ENCODE results near the gene MTFR1L. TPM values are rescaled to one million over a fixed set of nuclear protein-coding genes. Genes with fewer than 3 reads are reported as not detected.

The MTFR1L gene
- total RNA-seq, 1 donor from 2014 or later, result 55.0 TPM

DNA sequence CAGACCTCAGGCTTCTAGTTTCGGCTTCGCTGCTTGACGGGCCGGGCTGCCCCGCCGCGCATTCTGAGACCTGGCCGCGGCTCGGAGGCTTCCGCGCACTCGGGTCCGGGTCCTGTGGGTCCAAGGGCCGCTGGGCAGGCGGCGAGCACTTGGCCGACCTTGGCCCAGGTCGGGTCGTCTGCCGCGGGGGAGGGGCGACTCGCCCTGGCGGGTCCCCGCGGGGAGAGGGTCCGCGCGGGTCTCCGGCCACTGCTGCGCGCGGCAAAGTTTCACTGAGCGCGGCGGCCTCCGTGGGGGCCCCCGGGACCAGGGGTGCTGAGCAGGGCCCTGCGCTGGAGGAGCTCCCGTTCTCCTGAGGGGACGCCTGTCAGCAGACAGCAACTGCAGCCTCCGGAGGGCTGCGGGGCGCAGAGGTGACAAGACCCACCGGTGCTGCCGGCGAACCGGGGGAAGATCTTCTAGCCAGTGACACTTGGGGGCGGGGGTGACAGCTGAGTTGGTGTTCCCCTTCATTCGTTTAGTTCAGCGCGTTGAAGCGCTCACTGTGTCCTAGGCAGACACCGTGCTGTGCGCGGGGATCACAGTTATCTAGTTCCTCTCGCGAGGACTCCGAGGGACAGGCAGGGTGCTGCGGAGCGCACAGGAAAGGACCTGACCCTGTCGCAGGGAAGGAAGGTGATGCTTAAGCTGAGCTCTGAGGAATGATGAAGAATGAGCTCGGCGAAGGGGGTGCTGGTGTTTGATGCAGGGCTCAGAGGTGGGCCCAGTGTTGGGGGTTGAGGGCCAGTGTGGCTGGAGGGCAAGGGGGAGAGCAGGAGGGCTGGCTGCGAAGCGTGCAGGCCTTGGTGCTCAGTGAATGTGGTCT is 725 bp downstream of the MTFR1L start:
- no peaks in the 10 kb centered on the region for H3K27me3 Mint-ChIP-seq
- TF ChIP-seq, protein P1, sequence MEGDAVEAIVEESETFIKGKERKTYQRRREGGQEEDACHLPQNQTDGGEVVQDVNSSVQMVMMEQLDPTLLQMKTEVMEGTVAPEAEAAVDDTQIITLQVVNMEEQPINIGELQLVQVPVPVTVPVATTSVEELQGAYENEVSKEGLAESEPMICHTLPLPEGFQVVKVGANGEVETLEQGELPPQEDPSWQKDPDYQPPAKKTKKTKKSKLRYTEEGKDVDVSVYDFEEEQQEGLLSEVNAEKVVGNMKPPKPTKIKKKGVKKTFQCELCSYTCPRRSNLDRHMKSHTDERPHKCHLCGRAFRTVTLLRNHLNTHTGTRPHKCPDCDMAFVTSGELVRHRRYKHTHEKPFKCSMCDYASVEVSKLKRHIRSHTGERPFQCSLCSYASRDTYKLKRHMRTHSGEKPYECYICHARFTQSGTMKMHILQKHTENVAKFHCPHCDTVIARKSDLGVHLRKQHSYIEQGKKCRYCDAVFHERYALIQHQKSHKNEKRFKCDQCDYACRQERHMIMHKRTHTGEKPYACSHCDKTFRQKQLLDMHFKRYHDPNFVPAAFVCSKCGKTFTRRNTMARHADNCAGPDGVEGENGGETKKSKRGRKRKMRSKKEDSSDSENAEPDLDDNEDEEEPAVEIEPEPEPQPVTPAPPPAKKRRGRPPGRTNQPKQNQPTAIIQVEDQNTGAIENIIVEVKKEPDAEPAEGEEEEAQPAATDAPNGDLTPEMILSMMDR (IDR thresholded peaks at IDR 0.05; ENCODE audit: unreplicated experiment), result no peak
- H3K4me1 Mint-ChIP-seq (ENCODE audit: low read depth), result peaks cover 26% of the 10 kb centered on the region
- no peaks in the 10 kb centered on the region for H3K9me3 Mint-ChIP-seq (ENCODE audit: low read depth)
- no peak for DNase-seq (ENCODE audit: low spot score, unreplicated experiment)
- H3K4me3 Mint-ChIP-seq (ENCODE audit: low read depth), result peak overlapping the region; percentile 99
- no peaks in the 10 kb centered on the region for H3K36me3 Mint-ChIP-seq (ENCODE audit: insufficient read depth)
- H3K27ac Mint-ChIP-seq, result peak overlapping the region; percentile 99

DNA sequence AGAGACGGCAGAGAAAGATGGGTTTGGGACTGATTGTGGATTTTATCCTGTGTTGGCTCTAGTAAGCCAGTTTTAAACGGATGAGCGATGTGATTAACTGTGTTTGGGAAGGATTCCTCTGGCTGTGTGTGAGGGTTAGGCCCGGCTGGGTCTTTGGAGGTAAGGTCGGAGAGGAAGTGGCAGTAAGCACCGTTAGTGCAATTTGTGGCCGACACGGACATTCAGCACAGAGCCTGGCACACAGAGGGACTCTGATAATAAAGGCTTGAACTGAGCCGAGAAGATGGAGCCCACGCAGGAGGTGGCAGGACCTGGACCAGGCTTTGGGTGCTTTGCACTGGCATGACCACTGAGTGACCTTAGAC is 1.3 kb downstream of the MTFR1L start:
- Mint-ChIP-seq H3K4me1 (ENCODE audit: low read depth) (peaks cover 26% of the 10 kb centered on the region), H3K36me3 (ENCODE audit: insufficient read depth) (peaks cover under 1% of the 10 kb centered on the region), H3K27ac (peak overlapping the region; percentile 94), H3K27me3 (no peaks in the 10 kb centered on the region), H3K9me3 (ENCODE audit: low read depth) (no peaks in the 10 kb centered on the region), H3K4me3 (ENCODE audit: low read depth) (peak overlapping the region; percentile 88)
- no peak for DNase-seq (ENCODE audit: low spot score, unreplicated experiment)
- TF ChIP-seq, protein P1 (IDR thresholded peaks at IDR 0.05; ENCODE audit: unreplicated experiment), result no peak

DNA sequence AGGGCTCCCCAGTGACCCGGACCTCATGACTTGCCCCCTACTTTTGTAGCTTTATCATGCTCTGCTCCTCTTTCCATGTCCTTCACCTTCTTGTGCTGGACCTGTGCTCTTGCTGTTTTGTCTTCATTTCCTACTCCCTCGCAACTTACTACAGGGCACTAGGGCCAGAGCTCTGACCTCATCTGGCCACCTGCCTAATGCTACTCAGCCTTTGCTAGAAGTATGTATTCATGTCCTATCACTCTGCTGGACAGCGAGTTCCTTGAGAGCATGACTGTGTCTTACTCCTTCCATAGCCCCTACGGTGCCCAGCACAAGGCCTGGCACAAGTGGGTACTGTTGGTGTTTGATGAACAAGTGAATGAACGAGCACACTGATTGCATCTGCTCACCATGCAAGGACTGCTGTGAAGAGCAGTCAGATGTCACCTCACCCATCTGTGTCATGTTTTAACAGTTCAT is 1.9 kb downstream of the MTFR1L start:
- no peaks in the 10 kb centered on the region for H3K9me3 Mint-ChIP-seq (ENCODE audit: low read depth)
- peak overlapping the region; percentile 88 for H3K4me3 Mint-ChIP-seq (ENCODE audit: low read depth)
- peaks cover 3% of the 10 kb centered on the region for H3K36me3 Mint-ChIP-seq (ENCODE audit: insufficient read depth)
- DNase-seq (ENCODE audit: low spot score, unreplicated experiment), result no peak
- TF ChIP-seq, protein P1 (IDR thresholded peaks at IDR 0.05; ENCODE audit: unreplicated experiment), result no peak
- peaks cover 26% of the 10 kb centered on the region for H3K4me1 Mint-ChIP-seq (ENCODE audit: low read depth)
- H3K27ac Mint-ChIP-seq, result no peak overlapping the region
- H3K27me3 Mint-ChIP-seq, result no peaks in the 10 kb centered on the region

DNA sequence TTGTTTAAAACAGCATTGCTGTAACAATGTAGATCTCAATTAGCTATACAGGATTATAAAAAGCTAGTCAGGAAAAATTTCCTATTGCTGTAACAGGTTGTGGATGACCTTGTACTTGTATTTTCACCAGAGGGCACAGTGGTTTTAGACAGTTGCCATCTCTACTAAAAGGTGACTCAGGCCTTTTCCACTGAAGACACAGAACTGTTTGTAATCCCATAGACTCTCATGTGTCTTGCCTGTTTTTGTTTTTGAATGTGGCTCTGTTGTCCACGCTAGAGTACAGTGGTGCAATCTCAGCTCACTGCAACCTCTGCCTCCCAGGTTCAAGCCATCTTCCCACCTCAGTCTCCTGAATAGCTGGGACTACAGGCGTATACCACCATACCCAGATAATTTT is 5.9 kb downstream of the MTFR1L start:
- no peaks in the 10 kb centered on the region for H3K27me3 Mint-ChIP-seq
- no peak for DNase-seq (ENCODE audit: low spot score, unreplicated experiment)
- peaks cover 16% of the 10 kb centered on the region for H3K36me3 Mint-ChIP-seq (ENCODE audit: insufficient read depth)
- TF ChIP-seq, protein P1 (IDR thresholded peaks at IDR 0.05; ENCODE audit: unreplicated experiment), result no peak
- H3K9me3 Mint-ChIP-seq (ENCODE audit: low read depth), result no peaks in the 10 kb centered on the region
- H3K4me1 Mint-ChIP-seq (ENCODE audit: low read depth), result peaks cover 9% of the 10 kb centered on the region
- no peak overlapping the region for H3K4me3 Mint-ChIP-seq (ENCODE audit: low read depth)
- no peak overlapping the region for H3K27ac Mint-ChIP-seq

DNA sequence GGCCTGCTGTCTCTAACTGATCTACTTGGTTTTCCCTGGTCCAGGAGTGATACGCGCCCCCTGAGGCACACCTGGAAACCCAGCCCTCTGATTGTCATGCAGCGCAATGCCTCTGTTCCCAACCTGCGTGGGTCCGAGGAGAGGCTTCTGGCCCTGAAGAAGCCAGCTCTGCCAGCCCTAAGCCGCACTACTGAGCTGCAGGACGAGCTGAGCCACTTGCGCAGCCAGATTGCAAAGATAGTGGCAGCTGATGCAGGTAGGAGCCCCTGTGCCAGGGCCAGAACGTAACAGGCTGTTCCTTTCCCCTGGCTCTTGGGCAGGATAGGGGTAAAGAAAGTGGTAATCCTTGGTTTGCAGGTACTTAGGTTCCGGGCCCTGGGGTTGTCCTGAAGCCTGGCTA is 6.8 kb downstream of the MTFR1L start:
- H3K27me3 Mint-ChIP-seq, result no peaks in the 10 kb centered on the region
- H3K27ac Mint-ChIP-seq, result no peak overlapping the region
- no peaks in the 10 kb centered on the region for H3K9me3 Mint-ChIP-seq (ENCODE audit: low read depth)
- H3K4me3 Mint-ChIP-seq (ENCODE audit: low read depth), result no peak overlapping the region
- TF ChIP-seq, protein P1 (IDR thresholded peaks at IDR 0.05; ENCODE audit: unreplicated experiment), result no peak
- peaks cover 3% of the 10 kb centered on the region for H3K4me1 Mint-ChIP-seq (ENCODE audit: low read depth)
- no peak for DNase-seq (ENCODE audit: low spot score, unreplicated experiment)
- H3K36me3 Mint-ChIP-seq (ENCODE audit: insufficient read depth), result peaks cover 20% of the 10 kb centered on the region

All from progenitor cell of endocrine pancreas (in vitro differentiated cells).